ENCODE results near the gene DNAAF1.

Gene DNAAF1

DNA sequence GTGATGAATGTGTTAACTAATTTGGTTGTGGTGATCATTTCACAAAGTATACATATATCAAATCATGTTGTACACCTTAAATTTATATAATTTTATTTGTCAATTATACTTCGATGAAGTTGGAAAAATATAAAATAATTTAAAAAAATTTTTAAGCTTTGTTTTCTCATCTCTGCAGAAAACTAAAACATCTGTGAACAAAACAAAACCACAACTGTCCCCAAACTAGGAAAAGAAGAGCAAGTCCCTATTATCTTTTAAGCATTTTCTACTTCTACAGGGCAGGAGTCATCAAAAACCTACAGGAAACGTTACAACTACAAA, 6.6 kb upstream of the DNAAF1 start:
- TF ChIP-seq CTCF (IDR thresholded peaks at IDR 0.05; ENCODE audit: low read length, missing control alignments), result no peak
- no peak for DNase-seq (ENCODE audit: low read depth)

GRCh38 chr16:84138824-84139627, 6.1 kb upstream of the DNAAF1 start:
- H3K4me3 ChIP-seq (replicated peaks; ENCODE audit: low read depth, low read length), result no peak overlapping the region
- peak; percentile 24 for DNase-seq (ENCODE audit: low read depth)

More for the DNA sequence above, 6.6 kb upstream of the DNAAF1 start:
- no peak overlapping the region for H3K4me3 ChIP-seq (replicated peaks; ENCODE audit: low read depth, low read length)

GRCh38 chr16:84139628-84140258, 5.4 kb upstream of the DNAAF1 start:
- no peak for DNase-seq (ENCODE audit: low read depth)
- TF ChIP-seq CTCF (IDR thresholded peaks at IDR 0.05; ENCODE audit: low read length, missing control alignments), result no peak
- no peak overlapping the region for H3K4me3 ChIP-seq (replicated peaks; ENCODE audit: low read depth, low read length)

More at GRCh38 chr16:84138824-84139627, 6.1 kb upstream of the DNAAF1 start:
- TF ChIP-seq CTCF (IDR thresholded peaks at IDR 0.05; ENCODE audit: low read length, missing control alignments), result no peak

GRCh38 chr16:84141143-84141670, 3.9 kb upstream of the DNAAF1 start:
- DNase-seq (ENCODE audit: low read depth), result no peak
- no peak for TF ChIP-seq CTCF (IDR thresholded peaks at IDR 0.05; ENCODE audit: low read length, missing control alignments)
- no peak overlapping the region for H3K4me3 ChIP-seq (replicated peaks; ENCODE audit: low read depth, low read length)

- no peak for DNase-seq (ENCODE audit: low read depth)
- no peak overlapping the region for H3K4me3 ChIP-seq (replicated peaks; ENCODE audit: low read depth, low read length)
- TF ChIP-seq CTCF (IDR thresholded peaks at IDR 0.05; ENCODE audit: low read length, missing control alignments), result no peak
Observed at GRCh38 chr16:84143081-84143480, 2.0 kb upstream of the DNAAF1 start.

GRCh38 chr16:84143784-84144199, 1.3 kb upstream of the DNAAF1 start:
- peak; percentile 8 for DNase-seq (ENCODE audit: low read depth)
- peak overlapping the region; percentile 86 for H3K4me3 ChIP-seq (replicated peaks; ENCODE audit: low read depth, low read length)
- TF ChIP-seq CTCF (IDR thresholded peaks at IDR 0.05; ENCODE audit: low read length, missing control alignments), result no peak
